Spleen (tissue), 11 donors: ENCODE data around the gene CYYR1. TPM values are rescaled to one million over a fixed set of nuclear protein-coding genes. Genes with fewer than 3 reads are reported as not detected.
"Not testable (repeated sequence)": the region's sequence is repeated elsewhere in the genome, so short reads cannot be mapped to it uniquely, and the experiment has no call there.

Source experiments
- DNase-seq: peaks from one replicate; pipeline ENCODE4 v3.0.0-alpha.2; 2020
- H3K27ac ChIP-seq, 8 donors: fragments of 200-600 bp; sonication (generic) in 7 of 8; 1 replicate in 4 of 8; 2 replicates in 4 of 8; pipeline versions ENCODE4 v1.5.0 to v1.8.0; 2016 to 2021; ENCODE audit warnings: inconsistent platforms in 4 of 8, mild to moderate bottlenecking in 4 of 8, moderate library complexity in 1 of 8
- H3K27me3 ChIP-seq, 7 donors: fragments of 200-600 bp; sonication (generic) in 6 of 7; replicated peaks in 1 of 7; 1 replicate in 4 of 7; 2 replicates in 3 of 7; pipeline versions ENCODE4 v1.5.0 to v1.8.0; 2016 to 2021; ENCODE audit warnings: inconsistent platforms in 3 of 7, mild to moderate bottlenecking in 1 of 7
- H3K36me3 ChIP-seq, 6 donors: fragments of 200-600 bp; sonication (generic) in 5 of 6; 1 replicate in 4 of 6; 2 replicates in 2 of 6; pipeline versions ENCODE4 v1.5.0 to v1.8.0; 2016 to 2021; ENCODE audit warnings: inconsistent platforms in 2 of 6
- H3K4me1 ChIP-seq, 6 donors: fragments of 200-600 bp; sonication (generic) in 5 of 6; 1 replicate in 3 of 6; 2 replicates in 3 of 6; pipeline versions ENCODE4 v1.5.0 to v1.8.0; 2016 to 2021; ENCODE audit warnings: inconsistent platforms in 3 of 6
- H3K4me3 ChIP-seq, 8 donors: fragments of 200-600 bp; sonication (generic) in 7 of 8; 1 replicate in 4 of 8; 2 replicates in 4 of 8; pipeline versions ENCODE4 v1.5.0 to v1.8.0; 2016 to 2021; ENCODE audit warnings: inconsistent platforms in 4 of 8, mild to moderate bottlenecking in 4 of 8, moderate library complexity in 2 of 8
- H3K9me3 ChIP-seq, 8 donors: fragments of 200-600 bp; sonication (generic) in 7 of 8; 1 replicate in 4 of 8; 2 replicates in 4 of 8; pipeline versions ENCODE4 v1.5.0 to v1.8.0; 2016 to 2021; ENCODE audit warnings: inconsistent platforms in 4 of 8
- POLR2A ChIP-seq, 3 donors: fragments of 450-650 bp; IDR thresholded peaks; one replicate each; pipeline ENCODE4 v1.5.1; 2017; ENCODE audit warnings: antibody characterized with exemption in 3 of 3, mild to moderate bottlenecking in 1 of 3
- POLR2AphosphoS5 ChIP-seq, 3 donors: sonication (generic); formaldehyde crosslinking; IDR thresholded peaks; one replicate each; pipeline ENCODE4 v1.5.1; 2017; ENCODE audit warnings: antibody characterized with exemption in 3 of 3
- WGBS, 5 donors: extraction: QIAGEN DNeasy Blood & Tissue Kit in 3 of 5; methylation state at CpG; one replicate each; pipeline versions ENCODE4 v1.1.5 to v1.1.7; 2013 to 2018; 5-methylcytosine and 5-hydroxymethylcytosine counted together
- intact Hi-C: fragments of 100-400 bp; cut with DNase I; formaldehyde crosslinking; loops from one replicate; pipeline ENCODE4 v1.15.0; 2023; ENCODE audit warnings: low total_unique reads
- polyA plus RNA-seq, 3 donors: library from polyadenylated mRNA; stranded (reverse); fragments of 200-250 nt; gene quantifications; one replicate each; pipeline ENCODE4 v1.2.1, GENCODE V29; 2013
- total RNA-seq, 7 donors: library from RNA; depleted of rRNA in 3 of 7; stranded (reverse); fragments of >200 nt in 3 of 7; fragmentation: NEBNext Ultra II Directional in 4 of 7; extraction: Animal tissue kit (Norgen Biotek cat#: 25700) in 4 of 7; gene quantifications; one replicate each; pipeline versions ENCODE4 v1.1.0 to v1.2.1, GENCODE V29; 2016 to 2021
- TF ChIP-seq, protein P1 (sequence below), 11 experiments: fragments of 200-600 bp in 7 of 11; fragments of 450-650 bp in 4 of 11; sonication (generic) in 4 of 11; IDR thresholded peaks in 8 of 11; conservative IDR thresholded peaks in 3 of 11; 1 replicate in 7 of 11; 2 replicates in 4 of 11; pipeline versions ENCODE4 v1.4.0 to v1.8.0; 2016 to 2021; ENCODE audit warnings: antibody characterized with exemption in 11 of 11, inconsistent platforms in 4 of 11, mild to moderate bottlenecking in 1 of 11
- donor health status: healthy with polysubstance abuse.
- donor health status: DM: no; HTN: no; CAD: no; lungs with moderate emphysema.
- donor health status: DM: no; HTN: no; CAD: no.
- donor health status: Bipolar disorder and iron deficiency.
- donor health status: healthy.
- donor health status: DM: no; HTN: no; CAD: no.
- donor health status: DM: yes; HTN: yes; CAD: no.

CYYR1 gene
- total and polyA plus RNA-seq, 10 donors = 9.5 to 86.9 (median 50.7) TPM

DNA sequence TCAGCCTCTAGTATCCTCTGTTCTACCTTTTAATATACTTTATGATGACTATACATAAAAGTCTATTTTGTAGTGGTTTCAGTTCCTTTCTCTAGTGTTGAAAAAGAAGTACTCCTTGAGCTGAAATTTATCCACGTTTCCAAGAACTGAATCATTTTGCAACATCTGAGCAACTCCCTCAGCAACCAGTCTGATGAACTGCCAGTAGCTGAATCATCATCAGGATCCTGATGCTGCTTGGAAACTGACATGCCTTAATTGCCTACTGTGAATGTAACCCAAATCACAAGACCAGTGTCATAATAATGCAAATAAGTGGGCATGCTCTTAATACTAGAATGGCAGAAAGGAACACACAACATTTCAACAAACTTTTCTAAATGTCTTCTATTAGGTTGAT lies 103.3 kb downstream of the CYYR1 start:
- TF ChIP-seq, protein P1, sequence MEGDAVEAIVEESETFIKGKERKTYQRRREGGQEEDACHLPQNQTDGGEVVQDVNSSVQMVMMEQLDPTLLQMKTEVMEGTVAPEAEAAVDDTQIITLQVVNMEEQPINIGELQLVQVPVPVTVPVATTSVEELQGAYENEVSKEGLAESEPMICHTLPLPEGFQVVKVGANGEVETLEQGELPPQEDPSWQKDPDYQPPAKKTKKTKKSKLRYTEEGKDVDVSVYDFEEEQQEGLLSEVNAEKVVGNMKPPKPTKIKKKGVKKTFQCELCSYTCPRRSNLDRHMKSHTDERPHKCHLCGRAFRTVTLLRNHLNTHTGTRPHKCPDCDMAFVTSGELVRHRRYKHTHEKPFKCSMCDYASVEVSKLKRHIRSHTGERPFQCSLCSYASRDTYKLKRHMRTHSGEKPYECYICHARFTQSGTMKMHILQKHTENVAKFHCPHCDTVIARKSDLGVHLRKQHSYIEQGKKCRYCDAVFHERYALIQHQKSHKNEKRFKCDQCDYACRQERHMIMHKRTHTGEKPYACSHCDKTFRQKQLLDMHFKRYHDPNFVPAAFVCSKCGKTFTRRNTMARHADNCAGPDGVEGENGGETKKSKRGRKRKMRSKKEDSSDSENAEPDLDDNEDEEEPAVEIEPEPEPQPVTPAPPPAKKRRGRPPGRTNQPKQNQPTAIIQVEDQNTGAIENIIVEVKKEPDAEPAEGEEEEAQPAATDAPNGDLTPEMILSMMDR (IDR thresholded peaks at IDR 0.05 in 8 of 11, conservative IDR thresholded peaks at IDR 0.05 in 3 of 11) = no peak
- TF ChIP-seq POLR2A (IDR thresholded peaks at IDR 0.05) (no peak), POLR2AphosphoS5 (IDR thresholded peaks at IDR 0.05) (no peak)
- 17 to 50% (median 34%) methylated on average over 1 of the region's 1 CpG for WGBS, 5 donors

DNA sequence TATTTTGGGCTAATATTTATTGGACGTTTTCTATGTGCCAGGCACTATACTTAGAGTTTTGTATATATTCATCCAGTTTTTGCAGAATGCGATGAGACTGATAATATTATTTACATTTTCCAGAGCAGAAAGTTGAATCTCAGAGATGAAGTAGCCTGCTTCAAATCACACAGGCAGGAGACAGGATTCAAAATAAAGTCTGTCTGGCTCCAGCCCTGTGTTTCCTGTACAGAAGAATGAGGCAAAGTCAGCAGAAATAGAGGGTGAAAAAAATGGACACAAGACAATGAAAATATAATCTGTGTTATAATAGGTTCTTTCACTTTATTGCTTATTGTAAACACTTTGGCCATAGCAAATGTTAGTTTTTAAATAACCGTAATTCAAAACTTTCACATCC lies 107.2 kb downstream of the CYYR1 start:
- intact Hi-C loops = no loop called here

More for the DNA sequence above, 103.3 kb downstream of the CYYR1 start:
- no peaks in the 10 kb centered on the region for H3K36me3 ChIP-seq
- no peak for DNase-seq
- peaks cover 0 to 4% (median 0%) of the 10 kb centered on the region in 6 donors for H3K4me1 ChIP-seq
- H3K27ac ChIP-seq = no peak overlapping the region
- H3K4me3 ChIP-seq = no peak overlapping the region
- H3K27me3 ChIP-seq = no peaks in the 10 kb centered on the region
- intact Hi-C loops = no loop called here
- H3K9me3 ChIP-seq = no peaks in the 10 kb centered on the region

DNA sequence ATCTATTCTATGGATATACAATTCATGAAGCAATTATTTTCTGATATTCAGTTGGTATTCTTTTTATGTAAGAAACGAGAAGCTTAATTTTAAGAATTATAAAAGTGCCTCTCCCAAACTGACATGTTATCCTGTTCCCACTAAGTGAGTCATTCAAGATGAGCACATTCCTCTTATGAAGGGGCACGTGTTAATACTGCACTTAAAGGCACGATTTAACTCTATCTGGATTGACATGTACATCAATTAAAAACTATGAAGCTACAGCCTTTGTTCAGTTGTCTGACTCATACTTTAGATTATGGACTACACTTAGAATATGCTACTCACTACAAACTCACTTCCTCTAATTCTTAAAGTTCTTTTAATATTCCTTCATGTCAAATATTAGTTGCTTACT lies 111.6 kb downstream of the CYYR1 start:
- TF ChIP-seq POLR2A (IDR thresholded peaks at IDR 0.05) = no peak
- no peak for TF ChIP-seq POLR2AphosphoS5 (IDR thresholded peaks at IDR 0.05)
- TF ChIP-seq, protein P1 (IDR thresholded peaks at IDR 0.05 in 8 of 11, conservative IDR thresholded peaks at IDR 0.05 in 3 of 11) = no peak
- WGBS, 5 donors = 59 to 81% (median 67%) methylated on average over 3 of the region's 3 CpGs
- no peak for DNase-seq
- Histone ChIP-seq H3K27me3 (no peaks in the 10 kb centered on the region), H3K4me1 (peaks cover 0 to 4% (median 0%) of the 10 kb centered on the region in 6 donors), H3K36me3 (no peaks in the 10 kb centered on the region), H3K27ac (no peak overlapping the region), H3K9me3 (peaks cover 0 to 9% (median 0%) of the 10 kb centered on the region in 8 donors), H3K4me3 (no peak overlapping the region)
- intact Hi-C loops = no loop called here

More for the DNA sequence above, 107.2 kb downstream of the CYYR1 start:
- H3K9me3 ChIP-seq = no peaks in the 10 kb centered on the region
- no peaks in the 10 kb centered on the region for H3K27me3 ChIP-seq
- H3K36me3 ChIP-seq = no peaks in the 10 kb centered on the region
- no peak overlapping the region for H3K4me3 ChIP-seq
- no peak for DNase-seq
- TF ChIP-seq POLR2AphosphoS5 (IDR thresholded peaks at IDR 0.05) = no peak
- TF ChIP-seq, protein P1 (IDR thresholded peaks at IDR 0.05 in 8 of 11, conservative IDR thresholded peaks at IDR 0.05 in 3 of 11) = no peak
- no peak for TF ChIP-seq POLR2A (IDR thresholded peaks at IDR 0.05)
- H3K27ac ChIP-seq = no peak overlapping the region
- H3K4me1 ChIP-seq = peaks cover 0 to 4% (median 0%) of the 10 kb centered on the region in 6 donors
- WGBS, 5 donors = 56 to 78% (median 76%) methylated on average over 3 of the region's 3 CpGs

DNA sequence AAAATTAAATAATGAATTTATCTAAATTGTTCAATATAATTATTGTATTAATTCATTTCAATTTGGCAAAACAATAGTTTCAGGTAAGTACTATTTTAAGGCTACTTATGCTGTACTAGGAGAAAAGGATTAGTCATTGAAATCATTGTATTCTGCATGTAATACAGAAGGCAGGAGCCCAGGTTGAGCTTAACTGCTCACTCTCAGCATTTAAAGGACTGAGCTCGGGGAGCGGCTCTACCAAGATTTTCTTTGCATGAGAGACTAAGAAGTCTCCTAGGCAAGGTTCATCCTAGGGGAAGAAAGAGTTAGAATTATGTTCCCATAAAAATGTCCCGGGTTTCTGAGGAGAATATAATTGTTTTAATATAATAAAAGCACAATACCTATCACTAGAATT lies 112.5 kb downstream of the CYYR1 start:
- Histone ChIP-seq H3K27me3 (no peaks in the 10 kb centered on the region), H3K27ac (no peak overlapping the region), H3K9me3 (peaks cover 0 to 9% (median 0%) of the 10 kb centered on the region in 8 donors), H3K4me3 (no peak overlapping the region), H3K4me1 (peaks cover 0 to 3% (median 0%) of the 10 kb centered on the region in 6 donors), H3K36me3 (no peaks in the 10 kb centered on the region)
- TF ChIP-seq, protein P1 (IDR thresholded peaks at IDR 0.05 in 8 of 11, conservative IDR thresholded peaks at IDR 0.05 in 3 of 11) = no peak
- TF ChIP-seq POLR2AphosphoS5 (IDR thresholded peaks at IDR 0.05) = no peak
- TF ChIP-seq POLR2A (IDR thresholded peaks at IDR 0.05) = no peak
- WGBS, 5 donors = 90 to 95% (median 92%) methylated on average over 3 of the region's 3 CpGs
- intact Hi-C loops = no loop called here
- no peak for DNase-seq

DNA sequence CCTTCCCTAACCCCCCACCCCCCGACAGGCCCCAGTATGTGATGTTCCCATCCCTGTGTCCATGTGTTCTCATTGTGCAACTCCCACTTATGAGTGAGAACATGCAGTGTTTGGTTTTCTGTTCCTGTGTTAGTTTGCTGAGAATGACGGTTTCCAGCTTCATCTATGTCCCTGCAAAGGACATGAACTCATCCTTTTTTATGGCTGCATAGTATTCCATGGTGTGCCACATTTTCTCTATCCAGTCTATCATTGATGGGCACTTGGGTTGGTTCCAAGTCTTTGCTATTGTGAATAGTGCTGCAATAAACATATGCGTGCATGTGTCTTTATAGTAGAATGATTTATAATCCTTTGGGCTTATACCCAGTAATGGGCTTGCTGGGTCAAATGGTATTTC lies 114.2 kb downstream of the CYYR1 start:
- H3K4me3 ChIP-seq, intact Hi-C loops, H3K36me3 ChIP-seq, DNase-seq, H3K9me3 ChIP-seq, H3K27ac ChIP-seq, H3K4me1 ChIP-seq, H3K27me3 ChIP-seq: not testable (repeated sequence)
- 79 to 94% (median 89%) methylated on average over 3 of the region's 3 CpGs for WGBS, 5 donors
